Lower leg skin (tissue), 4 donors: ENCODE measurements around the gene LYSMD3. TPM values are rescaled to one million over a fixed set of nuclear protein-coding genes. Genes with fewer than 3 reads are reported as not detected.

Experiments
- DNase-seq, 2 donors: peaks; one replicate each; pipeline ENCODE4 v3.0.0-alpha.2; 2019; ENCODE audit warnings: low spot score in 2 of 2
- H3K4me3 ChIP-seq: fragments of 200-600 bp; sonication (generic); 2 replicates; pipeline ENCODE4 v1.5.1; 2017; ENCODE audit warnings: mild to moderate bottlenecking, low read depth; ENCODE audit not compliant: poor library complexity, severe bottlenecking
- POLR2A ChIP-seq, 2 donors: fragments of 450-650 bp; IDR thresholded peaks; one replicate each; pipeline ENCODE4 v1.6.1; 2016 to 2017; ENCODE audit warnings: antibody characterized with exemption in 2 of 2, mild to moderate bottlenecking in 1 of 2, moderate library complexity in 1 of 2
- WGBS, 2 donors: methylation state at CpG; one replicate each; pipeline ENCODE4 v1.1.5; 2018; 5-methylcytosine and 5-hydroxymethylcytosine counted together
- intact Hi-C: fragments of 100-400 bp; cut with DNase I; formaldehyde crosslinking; loops from one replicate; pipeline ENCODE4 v1.15.0; 2023; ENCODE audit warnings: low total_unique reads
- total RNA-seq, 4 donors: library from RNA; depleted of rRNA; stranded (reverse); fragments of >200 nt; gene quantifications; one replicate each; pipeline ENCODE4 v1.1.0, GENCODE V29; 2016
- TF ChIP-seq, protein P1 (sequence below), 3 donors: fragments of 450-650 bp; IDR thresholded peaks; one replicate each; pipeline ENCODE4 v1.5.1; 2016; ENCODE audit warnings: antibody characterized with exemption in 3 of 3, mild to moderate bottlenecking in 3 of 3, moderate library complexity in 2 of 3

Gene LYSMD3
- total RNA-seq, 4 donors from 2014 or later: 5.4 to 10.1 (median 7.4) TPM

GRCh38 chr5:90558344-90559192, 29.2 kb upstream of the LYSMD3 start, which contains the start of gene ADGRV1:
ADGRV1 (plus strand) TSS chr5:90558797; CDS start chr5:90558896, 99 bp downstream.
- H3K4me3 ChIP-seq: no peak within 1 kb of the TSS
- intact Hi-C loops: no loop called here
- no peak for TF ChIP-seq POLR2A (IDR thresholded peaks at IDR 0.05)
- TF ChIP-seq, protein P1, sequence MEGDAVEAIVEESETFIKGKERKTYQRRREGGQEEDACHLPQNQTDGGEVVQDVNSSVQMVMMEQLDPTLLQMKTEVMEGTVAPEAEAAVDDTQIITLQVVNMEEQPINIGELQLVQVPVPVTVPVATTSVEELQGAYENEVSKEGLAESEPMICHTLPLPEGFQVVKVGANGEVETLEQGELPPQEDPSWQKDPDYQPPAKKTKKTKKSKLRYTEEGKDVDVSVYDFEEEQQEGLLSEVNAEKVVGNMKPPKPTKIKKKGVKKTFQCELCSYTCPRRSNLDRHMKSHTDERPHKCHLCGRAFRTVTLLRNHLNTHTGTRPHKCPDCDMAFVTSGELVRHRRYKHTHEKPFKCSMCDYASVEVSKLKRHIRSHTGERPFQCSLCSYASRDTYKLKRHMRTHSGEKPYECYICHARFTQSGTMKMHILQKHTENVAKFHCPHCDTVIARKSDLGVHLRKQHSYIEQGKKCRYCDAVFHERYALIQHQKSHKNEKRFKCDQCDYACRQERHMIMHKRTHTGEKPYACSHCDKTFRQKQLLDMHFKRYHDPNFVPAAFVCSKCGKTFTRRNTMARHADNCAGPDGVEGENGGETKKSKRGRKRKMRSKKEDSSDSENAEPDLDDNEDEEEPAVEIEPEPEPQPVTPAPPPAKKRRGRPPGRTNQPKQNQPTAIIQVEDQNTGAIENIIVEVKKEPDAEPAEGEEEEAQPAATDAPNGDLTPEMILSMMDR (IDR thresholded peaks at IDR 0.05): no peak
- 1 to 3% methylated on average over 57 to 59 of the region's 60 CpGs for WGBS, 2 donors
- no peak for DNase-seq

DNA sequence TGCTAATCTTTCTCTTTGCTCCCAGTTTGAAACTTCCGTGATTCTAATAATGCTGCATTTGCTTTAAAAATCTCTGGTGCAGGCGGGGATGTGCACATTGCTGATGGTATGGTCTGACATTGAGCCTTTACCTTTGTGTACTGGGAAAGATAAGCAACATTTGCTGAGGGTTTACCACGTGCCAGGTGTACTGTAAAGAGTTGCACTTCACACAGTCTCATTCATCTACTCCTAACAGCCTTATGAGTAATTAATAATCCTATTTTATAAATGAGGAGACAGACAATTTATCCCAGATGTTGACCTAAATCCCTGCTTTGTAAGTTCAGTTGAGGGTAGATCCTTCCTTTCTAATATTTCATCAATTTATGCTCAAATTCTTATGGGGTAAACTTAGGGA, 28.5 kb upstream of the LYSMD3 start:
- H3K4me3 ChIP-seq: no peak overlapping the region
- TF ChIP-seq, protein P1 (IDR thresholded peaks at IDR 0.05): no peak
- no peak for TF ChIP-seq POLR2A (IDR thresholded peaks at IDR 0.05)
- 25 to 28% methylated on average over 3 of the region's 3 CpGs for WGBS, 2 donors
- intact Hi-C loops: no loop called here
- no peak for DNase-seq

GRCh38 chr5:90557391-90557790, 28.0 kb upstream of the LYSMD3 start:
- no peak for DNase-seq
- intact Hi-C loops: no loop called here
- H3K4me3 ChIP-seq: no peak overlapping the region
- TF ChIP-seq POLR2A (IDR thresholded peaks at IDR 0.05): no peak
- TF ChIP-seq, protein P1 (IDR thresholded peaks at IDR 0.05): no peak
- 35 to 37% methylated on average over 9 of the region's 9 CpGs for WGBS, 2 donors

- H3K4me3 ChIP-seq: no peak overlapping the region
- no peak for TF ChIP-seq POLR2A (IDR thresholded peaks at IDR 0.05)
- TF ChIP-seq, protein P1 (IDR thresholded peaks at IDR 0.05): no peak
- intact Hi-C loops: no loop called here
- DNase-seq: no peak
Observed at GRCh38 chr5:90555666-90556065, 26.3 kb upstream of the LYSMD3 start.

DNA sequence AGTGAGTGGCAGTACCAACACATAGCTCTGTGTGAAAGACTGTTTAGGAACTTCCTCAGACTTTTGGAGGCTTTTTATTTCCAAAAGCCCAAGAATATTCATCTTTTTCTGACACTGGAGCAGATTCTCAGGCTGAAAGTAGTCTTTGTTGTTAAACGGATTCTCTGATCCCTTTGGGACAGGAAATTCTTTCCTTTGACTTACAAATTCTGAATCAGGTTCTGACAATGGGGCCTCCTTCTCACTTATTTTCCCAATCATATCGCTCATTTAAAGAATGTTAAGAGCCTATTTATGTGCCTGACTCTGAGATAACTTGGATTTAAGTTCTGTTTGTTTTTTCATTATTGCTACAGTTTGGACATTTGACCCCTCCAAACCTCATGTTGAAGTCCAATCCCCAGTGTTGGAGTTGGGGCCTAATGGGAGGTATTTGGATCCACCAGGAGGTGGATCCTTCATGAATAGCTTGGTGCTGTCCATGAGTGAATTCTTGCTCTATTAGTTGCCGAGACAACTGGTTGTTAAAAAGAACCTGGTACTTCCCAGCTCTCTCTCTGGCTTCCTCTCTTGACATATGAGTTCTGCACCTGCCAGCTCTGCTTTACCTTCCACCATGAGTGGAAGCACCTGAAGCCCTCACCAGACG, 25.1 kb upstream of the LYSMD3 start:
- WGBS, 2 donors: 84 to 85% methylated on average over 4 of the region's 4 CpGs
- no peak overlapping the region for H3K4me3 ChIP-seq

More for the DNA sequence above, 25.1 kb upstream of the LYSMD3 start:
- intact Hi-C loops: no loop called here
- TF ChIP-seq POLR2A (IDR thresholded peaks at IDR 0.05): no peak
- TF ChIP-seq, protein P1 (IDR thresholded peaks at IDR 0.05): no peak
- no peak for DNase-seq
